OCI-LY3 (cell line): ENCODE data around the gene HMGXB4.

ENCODE experiments used
- H2AFZ ChIP-seq: fragments of 200-600, 300-600 bp; shearing (Covaris generic); 2 replicates; pipeline ENCODE4 v1.6.0; 2014; ENCODE audit warnings: antibody characterized with exemption, low read depth, low read length
- H3K27ac ChIP-seq: fragments of 200-600, 300-600 bp; sonication (generic); 2 replicates; pipeline ENCODE4 v1.5.1; 2014; ENCODE audit warnings: mild to moderate bottlenecking, low read length, moderate library complexity, mixed read lengths
- H3K27me3 ChIP-seq: fragments of 200-600, 300-600 bp; sonication (generic); 2 replicates; pipeline ENCODE4 v1.6.1; 2014; ENCODE audit warnings: low read depth, low read length, mixed read lengths
- H3K36me3 ChIP-seq: fragments of 200-600, 300-600 bp; sonication (generic); replicated peaks from 2 replicates; pipeline ENCODE3; 2014; ENCODE audit warnings: low read depth, low read length, mixed read lengths
- H3K4me1 ChIP-seq: fragments of 300-600, 200-600 bp; sonication (generic); 2 replicates; pipeline ENCODE4 v1.6.1; 2014; ENCODE audit warnings: low read length, mixed read lengths
- H3K4me2 ChIP-seq: fragments of 200-600, 300-600 bp; sonication (generic); 2 replicates; pipeline ENCODE4 v1.6.1; 2014; ENCODE audit warnings: low read length, mixed read lengths
- H3K4me3 ChIP-seq: fragments of 300-600, 200-600 bp; sonication (generic); 2 replicates; pipeline ENCODE4 v1.5.1; 2014; ENCODE audit warnings: antibody characterized with exemption, mild to moderate bottlenecking, low read length, moderate library complexity
- H3K79me2 ChIP-seq: fragments of 300-600, 200-600 bp; shearing (Covaris generic); 2 replicates; pipeline ENCODE4 v1.6.1; 2014; ENCODE audit warnings: mild to moderate bottlenecking, low read length, mixed read lengths
- H3K9ac ChIP-seq: fragments of 300-600, 200-600 bp; shearing (Covaris generic); 2 replicates; pipeline ENCODE4 v1.6.0; 2014; ENCODE audit warnings: mild to moderate bottlenecking, low read length, moderate library complexity
- H3K9me3 ChIP-seq: fragments of 200-600, 300-600 bp; shearing (Covaris generic); 2 replicates; pipeline ENCODE4 v1.6.1; 2014; ENCODE audit warnings: low read length, mixed read lengths; ENCODE audit not compliant: insufficient read depth
- H4K20me1 ChIP-seq: fragments of 200-600, 300-600 bp; sonication (generic); 2 replicates; pipeline ENCODE4 v1.6.1; 2016; ENCODE audit warnings: low read length, mixed read lengths; ENCODE audit not compliant: insufficient read depth
- EZH2phosphoT487 ChIP-seq: fragments of 200-600 bp; shearing (Covaris generic); IDR thresholded peaks from 2 replicates; pipeline ENCODE4 v1.6.1; 2018; ENCODE audit warnings: antibody characterized with exemption, mixed run types, low read depth
- TF ChIP-seq, protein P1 (sequence below): fragments of 200-600, 300-600 bp; sonication (generic); IDR thresholded peaks from 2 replicates; pipeline ENCODE4 v1.5.1; 2014; ENCODE audit warnings: antibody characterized with exemption, low read length, low read depth

The HMGXB4 gene

DNA sequence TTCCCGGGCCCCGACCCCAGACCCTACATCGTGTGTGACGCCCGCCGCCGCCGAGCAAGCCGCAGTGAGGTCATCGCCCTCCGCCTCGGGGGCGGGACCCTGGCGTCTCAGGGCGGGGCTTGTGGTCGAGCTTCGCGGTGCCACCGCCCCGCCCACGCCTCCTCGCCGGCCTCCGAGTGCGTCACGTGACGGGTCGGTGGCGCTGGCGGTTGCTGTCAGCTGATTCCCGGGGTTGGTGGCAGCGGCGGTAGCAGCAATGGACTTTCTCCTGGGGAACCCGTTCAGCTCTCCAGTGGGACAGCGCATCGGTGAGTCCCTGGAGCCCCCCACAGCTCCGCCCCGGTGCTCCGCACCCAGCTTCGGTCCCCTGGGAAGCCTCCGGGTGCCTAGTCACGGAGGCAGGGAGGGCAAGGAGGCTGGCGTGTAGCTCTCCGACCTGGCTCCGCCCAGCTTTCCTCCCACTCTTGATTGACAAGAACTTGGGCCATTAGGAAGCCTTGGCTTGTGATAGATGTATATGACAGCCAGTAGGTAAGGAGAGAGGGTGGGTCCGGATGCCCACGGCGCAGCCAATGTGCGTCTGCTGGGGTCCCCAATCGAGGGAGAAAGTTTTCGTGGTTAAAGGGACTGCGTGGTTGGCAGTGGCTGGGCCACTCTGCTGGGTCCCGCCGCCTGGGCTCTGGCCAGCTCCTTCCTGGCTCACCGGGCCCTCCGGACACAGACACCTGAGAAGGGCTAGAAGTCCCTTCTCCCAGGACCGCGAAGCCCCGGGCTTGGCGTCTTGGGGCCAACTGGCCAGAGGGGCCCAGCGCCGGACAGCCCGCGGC lies 42.6 kb downstream of the HMGXB4 start, which contains the start of gene TOM1:
TOM1 (plus strand) TSS at position 222 of the 827 bp plus-strand sequence; CDS start at position 257, 35 bp downstream.
- no peaks in the 10 kb centered on the region for H4K20me1 ChIP-seq
- peak within 1 kb of the TSS; percentile 77 for H3K4me2 ChIP-seq
- peaks cover 15% of the 10 kb centered on the region for H3K36me3 ChIP-seq
- peak within 1 kb of the TSS; percentile 44 for H3K27ac ChIP-seq
- no peaks in the 10 kb centered on the region for H3K9me3 ChIP-seq
- peaks cover 7% of the 10 kb centered on the region for H3K4me1 ChIP-seq
- H3K4me3 ChIP-seq = peak within 1 kb of the TSS; percentile 84
- 0 out of 2 replicates have a peak, but pooled peaks cover 3% of the 10 kb centered on the region for H3K79me2 ChIP-seq
- H2AFZ ChIP-seq = peak within 1 kb of the TSS; percentile 70; the same call in 1 of the 2 replicates
- peak within 1 kb of the TSS; percentile 77 for H3K9ac ChIP-seq
- TF ChIP-seq EZH2phosphoT487 = no peak
- TF ChIP-seq, protein P1, sequence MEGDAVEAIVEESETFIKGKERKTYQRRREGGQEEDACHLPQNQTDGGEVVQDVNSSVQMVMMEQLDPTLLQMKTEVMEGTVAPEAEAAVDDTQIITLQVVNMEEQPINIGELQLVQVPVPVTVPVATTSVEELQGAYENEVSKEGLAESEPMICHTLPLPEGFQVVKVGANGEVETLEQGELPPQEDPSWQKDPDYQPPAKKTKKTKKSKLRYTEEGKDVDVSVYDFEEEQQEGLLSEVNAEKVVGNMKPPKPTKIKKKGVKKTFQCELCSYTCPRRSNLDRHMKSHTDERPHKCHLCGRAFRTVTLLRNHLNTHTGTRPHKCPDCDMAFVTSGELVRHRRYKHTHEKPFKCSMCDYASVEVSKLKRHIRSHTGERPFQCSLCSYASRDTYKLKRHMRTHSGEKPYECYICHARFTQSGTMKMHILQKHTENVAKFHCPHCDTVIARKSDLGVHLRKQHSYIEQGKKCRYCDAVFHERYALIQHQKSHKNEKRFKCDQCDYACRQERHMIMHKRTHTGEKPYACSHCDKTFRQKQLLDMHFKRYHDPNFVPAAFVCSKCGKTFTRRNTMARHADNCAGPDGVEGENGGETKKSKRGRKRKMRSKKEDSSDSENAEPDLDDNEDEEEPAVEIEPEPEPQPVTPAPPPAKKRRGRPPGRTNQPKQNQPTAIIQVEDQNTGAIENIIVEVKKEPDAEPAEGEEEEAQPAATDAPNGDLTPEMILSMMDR = no peak
- no peaks in the 10 kb centered on the region for H3K27me3 ChIP-seq

DNA sequence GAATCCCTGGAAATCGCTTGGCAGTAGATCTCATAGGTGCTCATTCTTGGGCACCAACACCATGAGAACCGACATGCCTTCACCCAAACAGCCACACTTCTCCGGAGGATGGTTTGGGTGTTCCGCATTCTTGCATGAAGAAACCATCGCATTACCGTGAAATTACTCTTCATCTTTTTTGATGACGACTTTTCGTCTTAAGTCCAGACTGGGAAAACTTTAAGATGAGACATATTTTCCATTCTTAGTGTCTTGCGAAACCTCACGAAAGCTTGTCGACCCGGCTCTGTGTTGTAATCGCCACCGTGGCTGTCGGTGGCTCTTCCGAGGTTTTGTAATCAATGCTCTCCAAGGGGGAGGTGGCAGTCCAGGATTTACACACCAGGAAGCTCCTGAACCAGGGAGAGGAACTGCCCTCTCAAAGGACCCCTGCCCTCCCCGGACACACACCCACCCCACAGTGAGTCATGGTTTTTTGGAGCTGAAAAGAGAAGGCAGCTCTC lies 44.1 kb downstream of the HMGXB4 start:
- Histone ChIP-seq H3K27me3 (no peaks in the 10 kb centered on the region), H2AFZ (no peak overlapping the region), H4K20me1 (no peaks in the 10 kb centered on the region), H3K79me2 (0 out of 2 replicates have a peak, but pooled peaks cover 3% of the 10 kb centered on the region), H3K4me2 (no peak overlapping the region), H3K27ac (no peak overlapping the region), H3K36me3 (peaks cover 9% of the 10 kb centered on the region), H3K4me1 (peaks cover 10% of the 10 kb centered on the region), H3K9ac (no peak overlapping the region), H3K9me3 (no peaks in the 10 kb centered on the region), H3K4me3 (no peak overlapping the region)
- TF ChIP-seq, protein P1 = no peak
- TF ChIP-seq EZH2phosphoT487 = no peak

DNA sequence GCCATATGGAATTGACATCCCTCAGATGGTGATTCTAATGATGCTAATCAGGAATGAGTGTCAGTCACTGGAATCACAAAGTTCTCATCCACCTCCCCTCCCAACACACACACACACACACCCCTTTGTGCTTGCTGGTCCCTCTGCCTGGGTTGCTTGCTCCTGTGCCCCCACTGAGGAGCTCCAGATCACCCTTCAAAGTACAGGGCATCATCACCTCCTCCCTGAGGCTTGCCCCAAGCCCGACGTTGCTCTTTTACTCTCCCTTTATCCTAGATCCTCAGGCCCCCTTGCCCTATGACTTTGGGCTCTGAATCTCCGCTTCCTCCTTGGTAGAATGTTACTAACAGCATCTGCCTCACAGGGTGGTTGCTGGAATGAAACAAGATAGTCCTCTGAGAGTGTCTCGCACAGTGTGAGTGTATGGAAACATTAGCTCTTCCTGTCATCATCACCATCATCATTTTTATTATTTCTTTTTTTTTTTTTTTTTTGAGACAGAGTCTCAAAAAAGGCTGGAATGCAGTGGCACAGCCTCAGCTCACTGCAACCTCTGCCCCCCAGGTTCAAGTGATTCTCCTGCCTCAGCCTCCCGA lies 45.8 kb downstream of the HMGXB4 start:
- Histone ChIP-seq H4K20me1 (no peaks in the 10 kb centered on the region), H3K9me3 (no peaks in the 10 kb centered on the region), H3K4me2 (no peak overlapping the region), H2AFZ (no peak overlapping the region), H3K79me2 (0 out of 2 replicates have a peak, but pooled peaks cover 3% of the 10 kb centered on the region), H3K36me3 (peaks cover under 1% of the 10 kb centered on the region), H3K27me3 (no peaks in the 10 kb centered on the region), H3K4me1 (peaks cover 20% of the 10 kb centered on the region), H3K4me3 (no peak overlapping the region), H3K9ac (no peak overlapping the region), H3K27ac (no peak overlapping the region)
- no peak for TF ChIP-seq EZH2phosphoT487
- TF ChIP-seq, protein P1 = no peak

DNA sequence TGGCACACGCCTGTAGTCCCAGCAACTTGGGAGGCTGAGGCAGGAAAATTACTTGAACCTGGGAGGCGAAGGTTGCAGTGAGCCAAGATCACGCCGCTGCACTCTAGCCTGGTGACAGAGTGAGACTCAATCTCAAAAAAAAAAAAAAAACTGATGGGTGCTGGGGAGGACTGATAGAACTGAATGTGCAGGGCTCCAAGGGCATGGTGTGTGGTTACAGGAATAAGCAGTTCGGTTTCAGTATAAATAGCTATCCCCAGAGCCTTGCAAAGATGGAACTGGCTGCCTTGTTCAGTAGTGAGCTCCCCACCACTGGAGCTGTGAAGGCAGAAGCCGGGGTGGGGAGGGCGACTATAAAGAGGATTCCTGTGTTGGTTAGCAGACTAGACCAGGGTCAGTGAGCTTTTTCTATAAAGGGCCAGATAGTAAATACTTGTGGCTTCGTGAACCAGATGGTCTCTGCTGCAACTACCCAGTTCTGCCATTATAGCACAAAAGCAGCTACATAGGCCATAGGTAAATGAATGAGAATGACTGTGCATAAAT lies 48.3 kb downstream of the HMGXB4 start:
- Histone ChIP-seq H4K20me1 (no peaks in the 10 kb centered on the region), H3K4me3 (no peak overlapping the region), H3K9me3 (no peaks in the 10 kb centered on the region), H3K27ac (no peak overlapping the region), H2AFZ (no peak overlapping the region), H3K27me3 (no peaks in the 10 kb centered on the region), H3K4me2 (no peak overlapping the region), H3K36me3 (no peaks in the 10 kb centered on the region), H3K79me2 (0 out of 2 replicates have a peak, but pooled peaks cover 3% of the 10 kb centered on the region), H3K4me1 (peaks cover 37% of the 10 kb centered on the region), H3K9ac (no peak overlapping the region)
- no peak for TF ChIP-seq EZH2phosphoT487
- TF ChIP-seq, protein P1 = no peak
